Neural crest cell (in vitro differentiated cells): ENCODE data around the gene SDS. TPM values are rescaled to one million over a fixed set of nuclear protein-coding genes. Genes with fewer than 3 reads are reported as not detected.
A peak's percentile ranks its signal among the peaks of the same experiment; 100 is the strongest.

Source experiments
- DNase-seq: peaks from one replicate; pipeline ENCODE4 v3.0.0; 2021; ENCODE audit warnings: low read depth, mixed read lengths, low spot score
- H3K27ac Mint-ChIP-seq: one replicate; pipeline ENCODE4 v1.8.0; 2021; ENCODE audit warnings: mild to moderate bottlenecking, mixed read lengths; ENCODE audit not compliant: unreplicated experiment
- H3K27me3 Mint-ChIP-seq: 2 replicates; pipeline ENCODE4 v1.8.0; 2021; ENCODE audit warnings: low read depth, mild to moderate bottlenecking, mixed read lengths
- H3K36me3 Mint-ChIP-seq: 2 replicates; pipeline ENCODE4 v1.8.0; 2021; ENCODE audit warnings: low read depth, mild to moderate bottlenecking, mixed read lengths
- H3K4me1 Mint-ChIP-seq: 2 replicates; pipeline ENCODE4 v1.8.0; 2021; ENCODE audit warnings: mixed read lengths
- H3K4me3 Mint-ChIP-seq: one replicate; pipeline ENCODE4 v1.8.0; 2021; ENCODE audit warnings: mild to moderate bottlenecking, mixed read lengths
- H3K9me3 Mint-ChIP-seq: 2 replicates; pipeline ENCODE4 v1.8.0; 2021; ENCODE audit warnings: mixed read lengths
- CTCF ChIP-seq: fragments of 200-600 bp; sonication (generic); conservative IDR thresholded peaks from 2 replicates; pipeline ENCODE4 v1.5.0; 2021; ENCODE audit warnings: antibody characterized with exemption, mild to moderate bottlenecking
- total RNA-seq: library from RNA; stranded (reverse); gene quantifications from 2 replicates; pipeline ENCODE4 v1.2.1, GENCODE V29; 2021

SDS gene
- total RNA-seq, 1 donor from 2014 or later = not detected

- no peak overlapping the region for H3K27ac Mint-ChIP-seq
- no peak for DNase-seq
- H3K27me3 Mint-ChIP-seq = peaks cover 7% of the 10 kb centered on the region
- H3K4me3 Mint-ChIP-seq = no peak overlapping the region
- H3K4me1 Mint-ChIP-seq = no peaks in the 10 kb centered on the region
- no peaks in the 10 kb centered on the region for H3K9me3 Mint-ChIP-seq
- H3K36me3 Mint-ChIP-seq = no peaks in the 10 kb centered on the region
- TF ChIP-seq CTCF = no peak
These were observed 2.4 kb downstream of the SDS start for GRCh38 chr12:113401066-113402000.

GRCh38 chr12:113400362-113400761 is 3.3 kb downstream of the SDS start:
- Mint-ChIP-seq H3K27me3 (peaks cover 7% of the 10 kb centered on the region), H3K9me3 (no peaks in the 10 kb centered on the region), H3K4me3 (no peak overlapping the region), H3K36me3 (no peaks in the 10 kb centered on the region), H3K4me1 (no peaks in the 10 kb centered on the region), H3K27ac (no peak overlapping the region)
- no peak for DNase-seq
- no peak for TF ChIP-seq CTCF

GRCh38 chr12:113399490-113399889 is 4.2 kb downstream of the SDS start:
- no peaks in the 10 kb centered on the region for H3K9me3 Mint-ChIP-seq
- H3K36me3 Mint-ChIP-seq = no peaks in the 10 kb centered on the region
- H3K27ac Mint-ChIP-seq = no peak overlapping the region

GRCh38 chr12:113398346-113399290 is 5.1 kb downstream of the SDS start:
- no peak overlapping the region for H3K4me3 Mint-ChIP-seq
- TF ChIP-seq CTCF = no peak
- peaks cover 7% of the 10 kb centered on the region for H3K27me3 Mint-ChIP-seq
- no peaks in the 10 kb centered on the region for H3K4me1 Mint-ChIP-seq
- no peak for DNase-seq
- no peak overlapping the region for H3K27ac Mint-ChIP-seq
- H3K36me3 Mint-ChIP-seq = no peaks in the 10 kb centered on the region
- H3K9me3 Mint-ChIP-seq = no peaks in the 10 kb centered on the region

More at GRCh38 chr12:113399490-113399889, 4.2 kb downstream of the SDS start:
- Mint-ChIP-seq H3K4me1 (no peaks in the 10 kb centered on the region), H3K27me3 (peaks cover 7% of the 10 kb centered on the region), H3K4me3 (no peak overlapping the region)
- TF ChIP-seq CTCF = no peak
- DNase-seq = no peak

GRCh38 chr12:113397497-113398197 is 6.0 kb downstream of the SDS start:
- DNase-seq = no peak
- TF ChIP-seq CTCF = no peak
- Mint-ChIP-seq H3K27me3 (peaks cover 7% of the 10 kb centered on the region), H3K36me3 (no peaks in the 10 kb centered on the region), H3K4me1 (no peaks in the 10 kb centered on the region), H3K9me3 (no peaks in the 10 kb centered on the region), H3K4me3 (no peak overlapping the region), H3K27ac (peak overlapping the region; percentile 19)
